Measurements from ENCODE around the gene PLPP4.
"Not testable (repeated sequence)": the region's sequence is repeated elsewhere in the genome, so short reads cannot be mapped to it uniquely, and the experiment has no call there.

PLPP4 gene

DNA sequence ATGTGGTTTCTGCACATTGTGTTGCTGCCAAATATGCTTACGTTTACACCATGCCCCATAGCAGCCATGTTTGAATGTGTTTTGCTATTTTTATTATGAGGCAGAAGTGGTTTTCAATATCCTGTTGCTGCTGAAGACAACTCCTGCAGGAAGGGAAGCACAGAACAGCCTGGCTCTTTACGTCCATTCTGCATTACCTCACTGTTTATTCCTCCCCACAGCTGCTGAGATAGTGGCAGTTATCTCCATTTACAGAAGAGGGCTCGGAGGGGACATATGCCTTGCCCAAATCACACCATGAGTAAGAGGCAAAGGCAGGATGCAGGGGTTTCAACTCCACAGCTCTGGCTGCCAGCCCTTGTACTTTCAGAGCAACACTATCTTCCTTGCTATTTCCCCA lies 35.3 kb downstream of the PLPP4 start:
- DNase-seq = no peak

DNA sequence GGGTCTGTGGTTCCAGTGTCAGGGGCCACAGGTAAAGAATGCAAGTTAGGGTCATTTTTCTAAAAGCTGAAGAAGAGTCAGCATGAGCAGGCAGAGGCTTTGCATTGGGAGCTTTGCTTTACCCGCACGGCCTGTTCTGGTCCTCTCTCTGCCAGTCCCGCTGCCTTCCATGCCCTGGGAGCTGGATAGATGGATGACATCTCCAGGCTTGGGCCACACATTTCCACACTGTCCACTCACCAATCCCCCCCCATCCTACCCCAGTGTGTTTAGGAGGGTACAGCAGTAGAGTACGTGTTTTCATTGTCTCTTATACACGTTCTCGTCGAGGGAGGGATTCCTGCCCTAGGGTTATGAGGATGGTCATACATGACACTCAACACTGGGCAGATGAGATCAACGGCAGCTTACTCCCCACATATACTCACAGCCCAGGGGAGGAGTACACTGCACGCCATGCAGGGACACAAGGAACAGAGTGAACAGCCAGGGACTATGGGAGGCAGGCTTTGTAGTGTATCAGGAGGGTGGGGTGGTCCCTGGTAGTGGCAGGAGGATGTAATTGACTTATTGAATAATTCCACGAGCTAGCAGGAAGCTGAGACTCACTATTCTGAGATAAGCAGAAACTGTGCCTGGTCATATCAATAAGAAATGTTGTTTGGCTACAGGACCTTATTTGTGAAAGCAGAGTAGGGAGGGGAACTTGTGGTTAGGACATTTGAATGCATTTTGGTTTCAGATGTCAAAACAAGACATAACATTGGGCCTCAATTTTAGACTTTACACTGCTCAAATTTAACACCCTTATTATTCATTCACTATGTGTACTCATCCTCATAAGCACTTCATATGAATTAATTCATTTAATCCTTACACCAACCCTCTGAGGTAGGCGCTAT lies 36.6 kb downstream of the PLPP4 start:
- no peak for DNase-seq

GRCh38 chr10:120494313-120494710 lies 37.3 kb downstream of the PLPP4 start:
- DNase-seq = no peak

DNA sequence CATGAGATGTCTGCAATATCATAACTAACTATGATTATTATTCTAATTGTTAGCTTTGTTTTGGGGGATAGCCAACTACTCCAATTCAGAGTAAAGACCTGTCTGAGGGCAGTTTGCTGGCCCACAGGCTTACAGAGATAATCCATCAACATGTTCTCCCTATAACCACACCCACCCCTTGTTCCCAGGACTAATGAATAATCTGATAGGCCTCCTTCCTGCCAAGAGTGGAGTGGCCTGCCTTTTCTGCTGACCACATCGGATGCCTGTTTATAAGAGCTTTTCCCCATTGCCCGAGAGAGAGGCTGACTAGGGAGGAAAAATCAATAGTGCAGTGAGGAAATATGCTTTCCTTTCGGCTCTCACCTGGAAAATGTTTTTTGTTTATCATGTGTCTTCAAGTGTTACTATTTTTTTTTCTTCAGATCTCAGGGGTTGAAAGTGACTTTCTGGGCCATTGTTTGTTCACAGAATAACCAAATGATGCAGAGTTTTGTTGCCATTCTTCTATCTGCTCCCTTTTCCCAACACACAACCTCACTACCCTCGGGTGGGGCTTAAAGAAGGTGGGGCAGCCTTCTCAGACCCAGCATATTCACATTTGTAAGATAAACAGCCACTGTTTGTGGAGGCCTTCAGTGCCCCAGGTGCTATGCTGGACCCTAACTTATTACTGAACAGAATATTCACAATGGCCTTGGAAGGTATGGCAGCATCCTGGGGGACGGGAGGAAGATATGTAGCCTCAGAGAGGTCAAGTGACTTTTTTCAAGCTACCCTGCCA lies 38.4 kb downstream of the PLPP4 start:
- no peak for DNase-seq

DNA sequence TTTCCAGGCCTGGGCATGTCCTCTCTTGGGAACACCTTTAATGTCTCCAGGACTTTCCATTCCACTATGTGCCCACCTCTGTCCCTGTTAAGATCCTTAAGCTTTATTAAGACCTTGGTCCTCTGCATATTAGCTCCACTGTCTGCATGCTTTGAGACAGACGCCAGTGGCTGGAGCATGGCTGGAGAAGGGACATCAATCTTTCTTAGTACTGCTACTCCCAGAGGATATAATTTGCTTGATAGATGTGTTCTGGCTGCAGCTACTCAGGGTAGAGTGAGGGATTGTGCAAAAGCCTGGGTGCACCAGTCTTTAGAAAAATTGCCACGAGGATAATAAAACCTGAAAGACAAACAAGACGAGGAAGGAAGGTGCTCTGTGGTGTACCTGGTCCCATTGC lies 42.9 kb downstream of the PLPP4 start:
- DNase-seq = no peak

DNA sequence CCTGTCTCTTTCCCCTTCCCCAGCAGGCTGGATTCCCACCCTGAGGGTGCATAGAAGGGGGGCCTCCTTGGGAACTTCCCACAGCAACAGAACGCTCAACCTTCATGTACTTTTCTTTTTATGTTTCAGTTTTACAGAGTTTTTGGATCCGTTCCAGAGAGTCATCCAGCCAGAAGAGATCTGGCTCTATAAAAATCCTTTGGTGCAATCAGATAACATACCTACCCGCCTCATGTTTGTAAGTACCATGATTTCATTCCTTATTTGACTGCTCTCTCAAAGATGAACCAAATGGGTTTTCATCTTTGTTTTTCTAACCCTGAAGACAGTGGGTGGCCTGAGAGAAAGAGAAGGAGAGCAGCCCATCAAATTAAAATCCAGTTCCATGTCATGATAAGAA lies 46.7 kb downstream of the PLPP4 start:
- DNase-seq = no peak

DNA sequence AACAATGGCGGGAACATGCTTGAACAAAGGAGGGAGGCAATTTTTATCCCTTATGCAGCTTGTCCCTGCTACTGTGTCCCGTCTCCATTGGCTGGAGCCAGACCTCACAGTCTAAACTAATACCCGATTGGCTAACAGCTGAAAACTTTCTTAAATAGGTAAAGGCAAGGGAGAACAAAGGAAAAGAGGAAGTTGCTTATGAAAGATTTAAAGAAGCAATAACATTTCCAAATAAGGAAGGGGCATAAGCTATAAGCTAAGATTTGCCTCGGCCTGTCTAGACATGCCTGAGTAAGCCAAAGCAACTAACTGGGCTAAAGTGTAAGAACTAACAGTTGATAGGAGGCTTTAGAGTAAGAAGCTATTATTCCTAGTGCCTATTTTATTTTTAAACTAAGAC lies 47.2 kb downstream of the PLPP4 start:
- not testable (repeated sequence) for DNase-seq

GRCh38 chr10:120505056-120505455 lies 48.0 kb downstream of the PLPP4 start:
- no peak for DNase-seq

GRCh38 chr10:120505866-120506265 lies 48.8 kb downstream of the PLPP4 start:
- DNase-seq = no peak

- DNase-seq = no peak
Observed at GRCh38 chr10:120506674-120507073, 49.6 kb downstream of the PLPP4 start.

DNA sequence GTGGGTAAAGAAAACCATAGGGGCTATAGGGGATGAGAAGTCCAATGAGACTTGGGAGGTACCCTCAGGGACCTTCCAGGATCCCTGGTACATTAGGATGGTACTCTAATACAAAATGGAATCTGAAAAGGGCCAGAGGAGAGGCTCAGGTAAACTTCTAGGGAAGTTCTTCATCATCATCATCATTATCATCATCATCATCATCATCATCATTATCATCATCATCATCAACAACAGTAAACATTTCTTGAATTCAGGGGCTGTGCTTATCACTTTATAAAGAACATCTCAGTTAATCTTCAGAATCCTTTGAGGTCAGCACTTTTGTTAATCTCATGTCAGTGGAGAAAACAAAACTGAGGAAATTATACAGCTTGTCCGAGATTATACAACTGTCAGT lies 50.1 kb downstream of the PLPP4 start:
- no peak for DNase-seq

- DNase-seq = no peak
Observed at GRCh38 chr10:120507651-120508050, 50.6 kb downstream of the PLPP4 start.

DNA sequence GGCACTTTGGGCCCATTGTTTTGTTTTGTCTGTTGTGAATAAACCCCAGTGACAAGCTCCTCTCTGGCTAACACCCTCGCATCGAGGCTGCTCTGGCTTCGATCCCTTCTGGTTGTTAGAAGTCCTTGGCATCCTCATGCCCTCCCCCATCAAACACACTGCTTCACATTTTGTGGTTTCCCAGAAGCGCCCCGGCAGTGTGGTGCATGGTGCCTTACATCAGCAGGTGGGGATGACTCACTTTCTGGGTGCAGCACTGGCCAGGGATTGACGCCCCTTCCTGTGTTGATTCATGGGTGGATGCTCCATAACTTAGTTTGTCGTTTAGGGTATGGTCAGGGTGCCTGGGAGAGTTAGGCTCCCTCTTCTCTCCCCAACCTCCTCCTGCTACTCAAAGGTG lies 51.4 kb downstream of the PLPP4 start:
- no peak for DNase-seq

DNA sequence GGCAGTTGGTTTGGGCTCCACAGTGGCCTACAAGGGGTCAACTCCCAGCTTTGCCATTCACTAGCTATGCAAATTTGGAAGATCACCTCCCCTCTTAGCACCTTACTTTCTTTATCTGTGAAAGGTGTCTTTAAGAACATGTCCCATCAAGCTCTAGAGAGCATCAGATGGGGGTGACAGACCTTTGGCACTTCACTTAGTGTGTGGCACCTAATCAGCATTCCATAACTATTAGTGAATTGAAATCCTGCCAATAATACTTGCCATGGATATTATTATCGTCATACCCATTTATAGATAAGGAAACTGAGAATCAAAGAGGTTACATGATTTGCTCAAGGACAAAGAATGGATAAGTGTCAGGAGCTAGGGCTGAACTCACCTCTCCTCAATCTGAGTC lies 51.9 kb downstream of the PLPP4 start:
- DNase-seq = no peak

DNA sequence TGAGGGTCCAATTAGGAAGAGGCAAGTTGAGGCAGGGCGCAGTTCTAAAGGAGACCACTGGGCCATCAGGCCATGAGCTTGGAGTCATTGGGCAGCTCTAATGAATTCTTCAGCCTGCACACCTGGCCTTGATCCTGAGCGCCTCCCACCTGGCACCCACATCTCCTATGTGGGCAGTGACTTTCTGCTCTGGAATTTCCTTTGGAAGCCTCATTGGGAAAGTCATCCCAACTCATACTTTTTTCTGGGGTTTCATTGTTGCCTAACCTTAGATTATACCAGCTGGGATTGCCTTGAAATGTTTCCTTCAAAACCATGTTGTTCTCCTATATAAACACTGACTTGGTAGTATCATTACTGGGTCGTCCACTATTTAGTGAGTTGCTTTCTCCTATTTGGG lies 54.1 kb downstream of the PLPP4 start:
- no peak for DNase-seq

- no peak for DNase-seq
Observed at GRCh38 chr10:120513307-120513796, 56.3 kb downstream of the PLPP4 start.

- DNase-seq = no peak
Observed at GRCh38 chr10:120514035-120514620, 57.1 kb downstream of the PLPP4 start.

- no peak for DNase-seq
Observed at GRCh38 chr10:120514959-120515358, 57.9 kb downstream of the PLPP4 start.

DNA sequence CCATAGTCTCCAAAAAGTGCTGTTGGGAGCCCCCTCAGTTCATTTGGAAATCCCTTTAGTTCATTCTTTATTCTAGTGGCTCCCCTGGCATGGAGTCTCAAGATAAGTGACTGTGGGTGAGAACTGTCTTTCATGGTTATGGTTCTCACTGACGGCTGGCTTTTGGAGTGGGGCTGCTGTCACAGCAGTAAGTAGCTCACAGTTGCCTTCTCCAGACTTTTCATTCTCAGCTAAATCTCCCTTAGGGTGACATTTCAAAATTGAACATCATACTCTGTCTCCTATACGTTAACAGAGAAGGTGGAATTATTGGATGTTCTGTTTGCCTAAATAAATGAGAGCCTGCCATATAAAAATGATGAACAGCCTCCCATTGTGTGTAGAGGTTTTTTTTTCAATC lies 58.7 kb downstream of the PLPP4 start:
- no peak for DNase-seq

DNA sequence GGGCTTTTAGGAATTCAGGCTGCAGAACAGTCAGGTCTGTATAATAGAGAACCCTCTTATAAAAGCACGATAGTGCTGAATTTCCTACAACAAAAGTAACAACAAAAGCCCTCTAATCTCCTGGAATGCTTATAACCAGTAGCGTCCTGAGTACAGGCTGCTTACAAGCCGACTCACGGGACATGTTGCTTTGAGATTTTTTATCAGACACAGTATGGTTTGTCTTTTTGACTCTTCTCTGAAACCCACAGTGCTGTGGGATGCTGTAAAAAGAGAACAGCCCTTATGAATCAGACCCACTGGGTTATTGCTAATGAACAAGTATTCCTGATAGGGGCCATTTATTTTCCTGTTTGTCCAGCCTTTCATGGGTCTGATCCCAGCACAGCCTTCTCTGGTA lies 59.4 kb downstream of the PLPP4 start:
- no peak for DNase-seq

DNA sequence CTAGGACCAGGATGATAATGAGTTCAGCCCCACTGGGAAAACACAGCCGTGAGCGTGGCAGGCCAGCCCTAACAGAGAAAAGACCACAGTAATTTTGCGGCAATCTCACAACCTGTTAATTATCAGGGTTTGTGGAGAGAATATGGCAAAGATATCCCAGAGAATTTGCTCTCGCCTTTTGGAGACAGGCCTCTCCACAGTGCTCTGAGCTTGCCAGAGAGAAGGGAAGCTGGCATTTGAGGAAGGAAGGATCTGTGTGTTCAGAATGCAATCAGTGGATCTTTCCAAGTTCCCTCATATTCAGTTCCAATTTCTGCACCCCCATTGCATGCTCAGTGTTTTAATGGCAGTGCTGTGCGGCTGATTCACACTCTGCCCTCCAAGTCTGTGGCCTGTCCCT lies 60.2 kb downstream of the PLPP4 start:
- no peak for DNase-seq

DNA sequence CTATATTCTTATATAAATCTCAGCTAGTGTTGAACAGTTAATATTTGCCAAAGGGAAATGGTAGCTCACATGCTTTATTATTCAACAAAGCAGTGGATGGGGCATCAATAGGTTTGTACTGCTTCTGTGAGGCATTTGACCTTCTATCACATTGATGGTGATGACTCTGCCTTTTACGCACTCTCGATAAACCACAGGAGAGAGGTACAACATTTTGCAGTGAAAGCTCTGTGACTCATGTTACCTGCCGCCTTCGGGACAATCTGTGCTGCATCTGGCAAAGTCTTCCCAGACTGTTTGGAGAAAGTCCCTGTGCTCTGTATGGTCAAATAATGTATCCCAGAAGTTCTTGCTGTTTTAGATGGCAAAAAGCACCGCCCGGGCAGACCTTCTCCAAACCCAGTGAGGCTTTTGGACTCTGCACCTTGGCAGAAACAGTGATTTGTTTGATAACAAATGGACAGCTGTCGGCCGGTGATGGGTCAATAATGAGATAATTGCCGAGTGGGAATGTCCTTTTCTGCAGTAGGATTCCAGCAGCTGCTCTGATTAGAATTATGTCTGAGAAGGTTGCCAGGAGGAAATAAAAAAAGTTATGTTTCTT lies 61.0 kb downstream of the PLPP4 start:
- no peak for DNase-seq

DNA sequence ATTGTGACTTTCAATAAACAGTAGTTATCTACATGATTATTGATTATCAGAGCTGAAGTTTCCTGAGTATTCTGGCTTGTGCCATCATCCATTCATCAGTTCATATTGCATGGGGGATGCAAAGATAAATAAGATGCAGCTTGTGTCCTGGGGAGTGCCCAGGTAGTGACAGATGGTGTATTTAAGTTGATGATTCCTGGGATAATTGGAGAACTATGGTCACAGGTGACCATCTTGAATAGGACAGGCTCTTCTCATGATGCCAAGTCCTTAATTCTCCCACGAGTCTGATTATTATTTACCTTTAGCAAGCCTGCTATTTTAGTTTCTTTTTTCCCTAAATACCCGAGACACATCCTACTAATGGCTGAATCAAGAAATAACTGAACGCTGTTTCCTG lies 64.9 kb downstream of the PLPP4 start:
- no peak for DNase-seq
